T follicular helper cell (primary cell): ENCODE data around the gene DOCK10.

ENCODE experiments used
- DNase-seq: peaks from one replicate; pipeline ENCODE4 v3.0.0-alpha.2; 2020; ENCODE audit warnings: low read depth

DOCK10 gene

DNA sequence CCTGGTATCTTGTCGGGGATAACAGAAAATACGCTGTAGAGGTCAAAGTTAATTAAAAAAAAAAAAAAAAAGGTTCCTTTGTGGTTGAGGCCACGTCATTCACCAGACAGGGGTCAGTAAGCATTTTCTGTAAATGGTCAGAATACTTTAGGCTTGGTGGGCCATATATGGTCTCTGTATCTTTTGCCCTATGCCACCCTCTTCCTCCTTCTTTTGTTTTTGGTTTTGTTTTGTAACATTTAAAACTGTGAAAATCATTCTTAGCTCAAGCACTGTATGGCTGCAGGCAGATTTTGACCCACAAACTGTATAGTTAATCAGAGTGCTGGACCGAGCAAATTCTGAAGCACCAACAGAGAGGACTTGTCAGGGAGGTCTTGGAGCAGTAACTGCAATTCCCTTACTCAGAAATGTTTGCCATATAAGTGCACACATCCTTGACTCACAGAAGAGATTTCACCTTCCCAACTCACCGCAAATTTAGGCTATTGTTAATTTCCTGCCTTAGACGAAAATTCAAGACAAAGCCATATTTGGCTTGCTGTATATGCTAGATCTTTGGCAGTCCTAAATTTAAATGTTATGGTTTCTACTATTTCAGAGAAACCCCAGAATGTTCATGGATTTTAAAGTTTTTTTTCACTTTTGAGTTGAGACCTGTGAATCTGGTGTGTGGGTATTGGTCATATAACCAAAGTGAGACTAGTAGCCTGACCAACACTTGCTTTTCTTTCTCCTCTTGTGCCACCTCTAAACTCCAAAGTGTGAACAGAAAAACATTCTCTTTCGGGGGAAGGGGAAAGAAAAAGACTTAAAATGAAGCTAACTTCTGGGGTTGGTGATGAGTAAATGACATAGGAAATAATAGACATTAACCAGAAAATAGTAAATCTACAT is 65.4 kb downstream of the DOCK10 start:
- no peak for DNase-seq

DNA sequence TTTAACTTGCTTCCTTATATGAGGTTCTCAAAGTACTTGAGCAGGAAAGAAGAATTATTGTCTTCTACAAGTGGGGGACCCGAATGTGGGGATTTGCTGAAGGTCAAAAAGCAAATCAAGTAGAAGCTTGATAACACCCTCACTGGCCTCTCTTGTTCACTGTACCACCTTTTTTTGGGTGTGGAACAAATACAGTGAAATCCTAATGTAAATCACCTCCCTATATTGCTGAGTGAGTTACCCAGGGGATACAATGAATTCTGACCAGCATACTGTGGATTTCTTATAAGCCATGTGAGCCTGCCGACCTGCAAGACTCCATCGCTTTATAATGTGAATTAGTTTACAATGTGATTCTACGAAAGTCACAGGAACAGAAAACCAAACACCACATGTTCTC is 66.5 kb downstream of the DOCK10 start:
- DNase-seq: no peak

DNA sequence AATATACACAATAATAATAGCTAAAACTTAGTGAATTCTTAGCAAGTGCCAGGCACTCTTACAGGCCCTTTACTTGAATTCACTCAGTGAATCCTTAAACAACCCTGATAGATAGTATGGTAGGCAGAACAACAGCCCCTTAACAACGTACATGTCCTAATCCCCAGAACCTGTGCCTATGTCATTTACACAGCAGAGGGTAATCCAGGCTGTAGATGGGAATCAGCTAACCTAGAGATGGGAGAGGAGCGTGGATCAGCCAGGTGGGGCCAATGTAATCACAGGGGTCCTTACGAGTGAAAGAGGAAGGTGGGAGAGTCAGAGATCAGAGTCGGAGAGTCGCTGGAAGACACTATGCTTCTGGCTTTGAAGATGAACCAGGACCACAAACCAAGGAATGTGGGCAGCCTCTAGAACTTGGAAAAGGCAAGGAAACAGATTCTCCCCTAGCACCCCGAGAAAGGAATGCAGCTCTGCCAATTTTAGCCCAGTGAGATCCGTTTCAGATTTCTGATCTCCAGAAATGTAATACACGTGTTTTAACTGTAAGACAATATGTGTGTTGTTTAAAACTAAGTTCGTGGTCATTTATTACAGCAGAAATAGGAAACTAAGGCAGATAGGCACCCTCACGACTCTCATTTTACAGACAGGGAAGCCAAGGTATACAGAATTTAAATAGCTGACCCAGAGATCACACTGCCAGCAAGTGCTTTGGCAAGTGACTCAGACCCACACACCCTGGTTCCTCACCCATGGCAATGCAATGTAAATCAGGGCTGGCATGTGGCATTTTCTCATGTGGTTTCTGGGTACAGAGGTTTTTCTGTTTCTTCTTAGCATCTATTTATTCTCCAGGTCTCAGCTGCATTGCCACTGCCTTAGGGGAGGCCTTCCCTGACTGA is 68.9 kb downstream of the DOCK10 start:
- DNase-seq: no peak

- DNase-seq: no peak
Measured at GRCh38 chr2:224971214-224971613, 71.1 kb downstream of the DOCK10 start.

DNA sequence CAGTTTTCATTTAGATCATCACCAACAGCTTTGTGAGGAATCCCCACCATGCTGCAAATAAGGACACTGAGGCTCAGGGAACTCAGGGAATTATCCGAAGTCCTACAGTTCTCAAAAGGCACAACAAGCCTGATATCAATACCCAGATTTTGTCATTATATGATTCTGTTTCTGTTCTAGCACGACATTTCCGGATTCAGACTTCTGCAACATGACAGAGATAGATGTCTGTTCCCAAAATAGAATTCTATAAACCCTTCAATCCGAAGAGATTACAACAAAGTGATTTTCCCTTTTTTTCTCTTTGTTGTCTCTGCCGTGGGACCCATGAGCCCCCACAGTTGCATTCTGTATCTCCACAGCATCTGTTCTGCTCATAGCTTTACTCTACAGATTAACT is 72.0 kb downstream of the DOCK10 start:
- no peak for DNase-seq

DNA sequence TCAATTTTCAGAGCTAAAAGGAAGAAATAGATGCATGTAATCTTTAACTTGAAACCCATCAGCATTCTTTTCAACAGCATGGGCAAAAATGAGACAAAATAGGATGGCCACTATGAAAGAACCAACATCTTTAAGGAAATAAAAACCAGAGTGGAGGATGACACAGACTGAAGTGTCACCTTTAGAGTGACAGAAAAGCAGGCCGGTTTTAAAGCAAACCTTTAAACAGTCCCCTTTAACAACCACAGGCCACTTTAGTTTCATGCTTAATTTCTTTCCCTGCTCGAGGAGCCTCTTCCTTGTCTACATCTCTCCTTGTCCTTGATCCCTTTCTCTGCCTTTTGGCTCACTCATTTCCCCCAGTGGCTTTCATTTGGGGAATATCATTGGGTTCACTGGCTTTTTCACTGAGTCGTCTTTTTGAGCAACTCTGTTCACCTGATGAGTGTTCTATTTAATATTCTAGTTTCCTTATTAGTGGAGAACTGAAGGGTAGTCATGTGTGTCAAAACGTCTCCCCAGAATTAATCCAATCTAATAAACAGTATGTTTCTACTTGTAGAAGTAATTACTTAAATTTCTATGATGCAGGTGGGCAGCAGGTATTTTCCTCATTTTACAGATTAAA is 72.5 kb downstream of the DOCK10 start:
- no peak for DNase-seq

GRCh38 chr2:224969095-224969494 is 73.2 kb downstream of the DOCK10 start:
- DNase-seq: no peak

DNA sequence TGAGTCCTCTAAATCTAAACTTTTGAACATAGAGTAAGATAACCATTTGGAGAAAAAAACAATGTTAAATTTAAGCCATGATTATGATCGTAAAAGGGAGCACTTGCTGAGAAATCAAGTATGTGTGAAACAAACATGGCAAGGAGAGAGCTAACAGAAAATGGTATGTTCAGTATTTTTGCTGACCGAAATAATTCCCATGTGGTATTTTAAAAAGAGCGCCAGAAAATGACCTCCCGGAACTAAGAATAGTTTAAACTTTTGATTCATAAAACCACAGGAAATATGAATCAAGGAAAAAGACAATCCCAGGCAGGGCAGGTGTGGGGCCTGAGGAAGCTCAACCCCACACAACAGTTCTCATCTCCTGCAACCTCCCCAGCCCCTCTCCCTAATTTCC is 74.2 kb downstream of the DOCK10 start:
- no peak for DNase-seq

DNA sequence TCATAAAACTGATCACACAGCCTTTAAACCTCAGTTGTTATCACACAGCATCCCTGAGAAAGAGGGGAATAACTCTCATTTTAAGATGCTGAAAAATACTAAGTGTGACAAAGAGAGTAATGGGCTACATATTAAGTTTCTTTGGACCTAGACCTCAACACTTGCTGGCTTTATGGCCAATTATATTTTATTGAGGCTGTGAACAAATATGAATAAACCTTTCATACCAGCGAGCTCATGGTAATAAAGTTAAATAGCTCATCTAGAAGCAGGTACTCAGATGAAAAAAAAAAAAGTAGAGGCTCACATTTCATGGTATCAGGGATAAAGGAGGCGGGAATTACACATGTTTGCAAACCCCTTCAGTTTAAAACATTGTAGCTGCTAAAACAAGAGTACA is 75.7 kb downstream of the DOCK10 start:
- DNase-seq: no peak

DNA sequence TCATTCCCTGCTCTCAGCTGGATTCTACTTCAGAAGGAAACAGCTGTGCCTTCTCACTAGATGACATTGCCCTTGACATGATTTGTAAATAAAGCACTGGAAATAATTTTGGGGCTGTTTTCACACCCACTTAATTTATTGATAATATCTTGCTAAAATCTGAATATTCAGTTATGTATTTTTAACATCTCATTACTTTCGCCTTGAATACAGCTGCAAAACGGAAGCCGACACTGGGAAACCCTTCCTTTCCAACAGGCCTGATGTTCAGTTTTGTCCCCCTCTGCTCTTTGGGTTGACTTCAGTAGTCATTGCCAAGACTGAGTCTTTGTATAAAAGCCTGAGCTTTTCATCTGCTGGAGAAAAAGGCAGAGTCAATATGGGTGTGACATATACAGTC is 82.7 kb downstream of the DOCK10 start:
- no peak for DNase-seq

DNA sequence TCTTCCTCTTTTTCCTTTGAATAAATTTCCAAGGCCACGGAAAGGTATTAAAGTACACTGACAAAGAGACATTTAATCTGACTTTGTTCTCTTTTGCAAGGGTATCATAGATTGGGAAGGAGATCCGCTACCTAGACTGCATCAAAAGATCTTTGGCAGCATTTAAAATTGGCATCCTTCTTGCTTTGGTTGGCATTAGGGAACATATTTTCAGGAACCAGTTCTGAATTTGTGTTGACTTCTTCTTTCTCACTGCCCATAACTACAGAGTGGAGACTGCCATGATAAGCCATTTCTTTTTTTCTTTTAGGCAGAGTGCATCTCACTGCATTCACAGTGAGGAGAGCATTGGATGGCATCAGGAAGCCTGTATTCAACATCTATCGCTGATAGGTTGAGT is 83.4 kb downstream of the DOCK10 start:
- no peak for DNase-seq

DNA sequence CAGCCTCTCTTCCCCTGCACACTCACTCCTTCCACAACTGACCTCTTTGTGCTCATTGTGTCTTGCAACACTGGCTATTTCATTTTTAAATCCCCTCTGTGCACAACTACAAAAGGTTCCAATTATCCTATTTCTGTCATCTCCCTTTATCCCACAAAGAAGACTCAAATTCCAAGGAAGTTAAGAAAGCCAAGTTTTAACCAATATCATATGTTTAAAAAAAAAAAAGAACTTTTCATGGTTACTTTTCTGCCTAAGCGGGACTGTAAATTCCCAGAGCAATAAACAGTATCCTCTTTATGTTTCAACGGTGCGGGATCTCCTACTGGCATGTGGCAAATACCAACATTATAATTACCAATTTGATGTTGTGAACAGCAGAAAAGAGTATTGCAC is 83.8 kb downstream of the DOCK10 start:
- DNase-seq: no peak

- DNase-seq: no peak
Measured at GRCh38 chr2:224957540-224958461, 84.5 kb downstream of the DOCK10 start.

GRCh38 chr2:224956706-224957105 is 85.6 kb downstream of the DOCK10 start:
- no peak for DNase-seq

DNA sequence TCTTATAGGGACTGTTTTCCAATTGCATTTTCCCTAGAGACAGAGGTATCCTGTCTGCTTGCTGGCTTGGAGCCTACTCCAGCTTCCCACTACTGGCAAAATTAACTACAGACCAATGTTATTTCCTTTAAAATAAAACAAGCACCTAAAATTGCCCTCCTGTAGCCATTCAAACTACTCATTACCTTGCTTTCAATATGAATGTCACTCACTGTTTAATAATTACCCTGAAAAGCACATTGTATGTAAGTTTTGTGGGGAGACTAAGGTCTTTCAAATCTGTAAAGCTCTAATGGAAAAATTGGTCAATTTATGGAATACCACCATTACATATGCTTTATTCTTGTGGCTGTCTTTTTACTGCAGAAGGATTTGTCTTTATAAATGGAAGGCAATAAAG is 87.3 kb downstream of the DOCK10 start:
- DNase-seq: no peak

DNA sequence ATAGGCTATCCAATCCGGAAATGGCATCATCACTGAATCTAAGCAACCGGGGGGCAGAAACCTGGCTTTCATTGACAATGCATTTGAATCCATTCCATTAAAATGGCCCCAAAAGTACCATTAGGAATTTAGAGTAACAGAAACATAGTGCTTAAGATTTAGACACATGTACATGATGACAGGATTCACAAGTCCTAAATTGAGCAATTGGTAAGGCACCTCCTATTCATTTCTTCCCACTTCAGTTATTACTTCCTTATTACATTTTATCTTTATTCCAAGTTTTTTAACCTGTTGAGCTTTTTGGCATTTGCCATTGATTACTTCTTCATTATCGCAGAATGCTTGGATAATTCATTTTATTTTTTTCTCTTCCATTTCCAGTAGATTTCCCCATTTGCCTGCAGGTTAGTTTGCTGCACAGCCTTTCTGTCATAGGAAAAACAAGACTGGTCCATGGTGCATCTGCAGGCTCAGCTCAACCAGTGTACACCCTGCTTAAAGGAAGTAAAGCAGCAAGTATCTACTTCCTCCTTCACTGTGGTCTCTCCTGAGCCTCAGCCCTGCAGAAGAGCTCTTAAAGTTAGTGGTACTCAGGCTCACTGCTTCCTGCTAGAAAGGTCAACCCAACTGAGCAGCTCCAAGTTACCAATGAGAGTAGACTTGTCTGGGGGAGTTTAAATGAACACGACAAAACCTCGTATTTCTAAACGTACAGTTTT is 89.2 kb downstream of the DOCK10 start:
- no peak for DNase-seq

- DNase-seq: no peak
Measured at GRCh38 chr2:224951723-224952481, 90.4 kb downstream of the DOCK10 start.

DNA sequence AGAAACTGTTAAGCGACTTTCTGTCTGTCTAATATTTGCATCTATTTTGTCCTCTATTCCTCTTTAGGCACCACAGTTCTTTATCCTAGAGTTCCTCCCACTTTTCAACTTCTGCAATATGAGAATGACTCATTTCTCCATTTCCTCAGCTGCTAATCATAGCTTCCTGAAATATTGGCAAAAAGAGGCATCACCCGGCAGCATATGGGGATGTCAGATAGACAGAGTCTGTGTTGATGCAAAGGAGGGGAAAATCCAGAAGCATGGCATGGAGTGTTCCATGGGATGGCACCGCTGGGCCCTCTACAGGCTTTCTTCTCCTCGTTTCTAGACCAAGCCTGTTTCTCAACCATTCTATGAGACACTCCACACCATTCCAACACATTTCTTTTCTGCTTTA is 93.4 kb downstream of the DOCK10 start:
- DNase-seq: no peak

GRCh38 chr2:224948005-224948404 is 94.3 kb downstream of the DOCK10 start:
- no peak for DNase-seq

GRCh38 chr2:224947566-224947965 is 94.7 kb downstream of the DOCK10 start:
- DNase-seq: no peak
